Mesothelial cell of epicardium (in vitro differentiated cells): ENCODE results near the gene ME2. TPM values are rescaled to one million over a fixed set of nuclear protein-coding genes. Genes with fewer than 3 reads are reported as not detected.
"Not testable (repeated sequence)": the region's sequence is repeated elsewhere in the genome, so short reads cannot be mapped to it uniquely, and the experiment has no call there.

ENCODE experiments used
- DNase-seq, 2 experiments: peaks; one replicate each; pipeline ENCODE4 v3.0.0; 2021; ENCODE audit warnings: low spot score in 2 of 2; ENCODE audit not compliant: unreplicated experiment in 2 of 2
- H3K27ac Mint-ChIP-seq: 2 replicates; pipeline ENCODE4 v1.8.0; 2021; ENCODE audit warnings: mixed read lengths
- H3K27me3 Mint-ChIP-seq: 2 replicates; pipeline ENCODE4 v1.8.0; 2021; ENCODE audit warnings: low read depth, mixed read lengths
- H3K36me3 Mint-ChIP-seq: 2 replicates; pipeline ENCODE4 v1.8.0; 2021; ENCODE audit warnings: mixed read lengths
- H3K4me1 Mint-ChIP-seq: 2 replicates; pipeline ENCODE4 v1.8.0; 2021; ENCODE audit warnings: mixed read lengths
- H3K4me3 Mint-ChIP-seq: 2 replicates; pipeline ENCODE4 v1.8.0; 2021; ENCODE audit warnings: mild to moderate bottlenecking, moderate library complexity, mixed read lengths
- H3K9me3 Mint-ChIP-seq: 2 replicates; pipeline ENCODE4 v1.8.0; 2021; ENCODE audit warnings: mixed read lengths
- total RNA-seq: library from RNA; stranded (reverse); gene quantifications from 3 replicates; pipeline ENCODE4 v1.2.1, GENCODE V29; 2021
- TF ChIP-seq, protein P1 (sequence below): fragments of 200-600 bp; sonication (generic); IDR thresholded peaks from one replicate; pipeline ENCODE4 v1.5.0; 2021; ENCODE audit warnings: antibody characterized with exemption; ENCODE audit not compliant: unreplicated experiment

The ME2 gene
- total RNA-seq, 1 donor from 2014 or later: 37.3 TPM

GRCh38 chr18:50855976-50856757, 22.8 kb upstream of the ME2 start:
- DNase-seq: no peak
- Mint-ChIP-seq H3K4me3 (no peak overlapping the region), H3K9me3 (peaks cover 3% of the 10 kb centered on the region), H3K27ac (no peak overlapping the region), H3K27me3 (peaks cover 5% of the 10 kb centered on the region), H3K36me3 (no peaks in the 10 kb centered on the region), H3K4me1 (no peaks in the 10 kb centered on the region)
- TF ChIP-seq, protein P1, sequence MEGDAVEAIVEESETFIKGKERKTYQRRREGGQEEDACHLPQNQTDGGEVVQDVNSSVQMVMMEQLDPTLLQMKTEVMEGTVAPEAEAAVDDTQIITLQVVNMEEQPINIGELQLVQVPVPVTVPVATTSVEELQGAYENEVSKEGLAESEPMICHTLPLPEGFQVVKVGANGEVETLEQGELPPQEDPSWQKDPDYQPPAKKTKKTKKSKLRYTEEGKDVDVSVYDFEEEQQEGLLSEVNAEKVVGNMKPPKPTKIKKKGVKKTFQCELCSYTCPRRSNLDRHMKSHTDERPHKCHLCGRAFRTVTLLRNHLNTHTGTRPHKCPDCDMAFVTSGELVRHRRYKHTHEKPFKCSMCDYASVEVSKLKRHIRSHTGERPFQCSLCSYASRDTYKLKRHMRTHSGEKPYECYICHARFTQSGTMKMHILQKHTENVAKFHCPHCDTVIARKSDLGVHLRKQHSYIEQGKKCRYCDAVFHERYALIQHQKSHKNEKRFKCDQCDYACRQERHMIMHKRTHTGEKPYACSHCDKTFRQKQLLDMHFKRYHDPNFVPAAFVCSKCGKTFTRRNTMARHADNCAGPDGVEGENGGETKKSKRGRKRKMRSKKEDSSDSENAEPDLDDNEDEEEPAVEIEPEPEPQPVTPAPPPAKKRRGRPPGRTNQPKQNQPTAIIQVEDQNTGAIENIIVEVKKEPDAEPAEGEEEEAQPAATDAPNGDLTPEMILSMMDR: no peak

- not testable (repeated sequence) for H3K27me3 Mint-ChIP-seq, H3K4me1 Mint-ChIP-seq, H3K9me3 Mint-ChIP-seq, H3K27ac Mint-ChIP-seq, DNase-seq, H3K4me3 Mint-ChIP-seq, H3K36me3 Mint-ChIP-seq
These were observed 21.8 kb upstream of the ME2 start for GRCh38 chr18:50857166-50857565.

DNA sequence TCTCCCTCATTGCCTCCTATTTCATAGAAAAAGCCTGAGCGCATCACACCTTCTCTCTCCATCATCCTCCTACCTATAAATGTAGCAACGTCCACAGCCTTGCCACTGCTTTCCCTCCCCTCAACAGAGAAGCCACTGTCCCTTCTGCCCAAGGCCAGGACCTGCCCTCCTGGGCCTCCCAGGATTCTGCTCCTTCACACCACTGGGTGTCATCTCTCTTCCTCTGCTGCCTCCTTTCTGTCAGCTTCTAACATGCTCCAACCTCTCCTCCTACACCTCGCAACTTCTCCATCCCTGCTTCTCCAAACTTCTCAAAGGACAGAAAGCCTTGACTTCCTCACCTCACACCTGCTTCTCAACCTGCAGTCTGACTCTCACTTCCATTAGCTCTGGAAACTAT, 21.2 kb upstream of the ME2 start:
- Mint-ChIP-seq H3K9me3 (peaks cover under 1% of the 10 kb centered on the region), H3K36me3 (no peaks in the 10 kb centered on the region), H3K27me3 (peaks cover 4% of the 10 kb centered on the region), H3K4me3 (no peak overlapping the region), H3K27ac (no peak overlapping the region), H3K4me1 (no peaks in the 10 kb centered on the region)
- TF ChIP-seq, protein P1: no peak
- DNase-seq: no peak

DNA sequence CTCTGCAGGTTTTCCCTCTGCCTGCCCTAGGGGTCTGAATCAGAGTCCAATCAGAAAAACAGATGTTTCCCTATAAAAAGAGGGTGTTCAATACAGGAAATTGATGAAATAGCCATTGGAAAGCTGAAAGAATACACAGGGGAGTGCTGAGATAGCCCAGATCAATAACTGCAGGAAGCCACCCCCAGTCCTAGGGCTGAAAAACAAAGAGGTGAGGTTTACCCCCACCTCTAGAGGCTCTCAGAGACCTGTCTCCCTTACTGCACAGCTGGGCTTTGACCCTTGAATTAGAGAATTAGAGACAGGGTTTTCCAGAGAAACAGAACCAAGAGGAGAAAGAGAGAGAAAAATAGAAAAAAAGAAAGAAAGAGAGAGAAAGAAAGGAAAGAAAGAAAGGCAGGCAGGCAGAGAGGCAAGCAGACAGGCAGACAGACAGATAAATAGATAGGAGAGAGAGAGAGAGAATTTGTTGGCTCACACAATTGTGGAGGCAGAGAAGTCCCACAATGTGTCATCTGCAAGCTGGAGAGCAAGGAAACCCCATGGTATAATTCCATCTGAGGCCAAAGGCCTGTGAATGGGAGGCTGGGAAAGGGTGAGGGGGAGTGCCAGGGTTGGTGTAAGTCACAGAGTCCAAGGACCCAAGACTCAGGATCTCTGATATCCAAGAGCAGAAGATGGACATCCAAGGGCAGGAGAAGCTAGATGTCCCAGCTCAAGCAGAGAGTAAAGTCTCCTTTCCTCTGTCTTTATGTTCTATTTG, 18.9 kb upstream of the ME2 start:
- TF ChIP-seq, protein P1: no peak
- DNase-seq: no peak
- Mint-ChIP-seq H3K27me3 (peaks cover 4% of the 10 kb centered on the region), H3K36me3 (no peaks in the 10 kb centered on the region), H3K4me3 (no peak overlapping the region), H3K27ac (no peak overlapping the region), H3K9me3 (no peaks in the 10 kb centered on the region), H3K4me1 (peaks cover 6% of the 10 kb centered on the region)

- no peak for DNase-seq
- TF ChIP-seq, protein P1: no peak
- Mint-ChIP-seq H3K36me3 (no peaks in the 10 kb centered on the region), H3K9me3 (no peaks in the 10 kb centered on the region), H3K4me3 (no peak overlapping the region), H3K27ac (no peak overlapping the region), H3K4me1 (peaks cover 6% of the 10 kb centered on the region), H3K27me3 (peaks cover 4% of the 10 kb centered on the region)
These were observed 17.3 kb upstream of the ME2 start for GRCh38 chr18:50861617-50862016.

- Mint-ChIP-seq H3K27me3 (peaks cover 4% of the 10 kb centered on the region), H3K4me1 (peaks cover 6% of the 10 kb centered on the region), H3K9me3 (no peaks in the 10 kb centered on the region), H3K4me3 (no peak overlapping the region), H3K27ac (no peak overlapping the region), H3K36me3 (no peaks in the 10 kb centered on the region)
- DNase-seq: no peak
- TF ChIP-seq, protein P1: no peak
These were observed 16.5 kb upstream of the ME2 start for GRCh38 chr18:50862401-50862800.
